Hepatocyte (in vitro differentiated cells): ENCODE measurements around the gene SCFD2. TPM values are rescaled to one million over a fixed set of nuclear protein-coding genes. Genes with fewer than 3 reads are reported as not detected.

Experiments used
- DNase-seq: peaks from one replicate; pipeline ENCODE4 v3.0.0-alpha.2; 2016; ENCODE audit warnings: low spot score
- H2AFZ ChIP-seq: fragments of 200-600 bp; sonication (generic); 2 replicates; pipeline ENCODE4 v1.6.0; 2016; ENCODE audit warnings: antibody characterized with exemption, mild to moderate bottlenecking
- H3K27ac ChIP-seq: fragments of 200-600 bp; sonication (generic); 2 replicates; pipeline ENCODE4 v1.5.1; 2016; ENCODE audit warnings: mild to moderate bottlenecking
- H3K27me3 ChIP-seq: fragments of 200-600 bp; sonication (generic); 2 replicates; pipeline ENCODE4 v1.6.1; 2016
- H3K36me3 ChIP-seq: fragments of 200-600 bp; sonication (generic); replicated peaks from 2 replicates; pipeline ENCODE4 v1.5.1; 2016; ENCODE audit warnings: low read depth; ENCODE audit not compliant: insufficient read depth
- H3K4me1 ChIP-seq: fragments of 200-600 bp; sonication (generic); 2 replicates; pipeline ENCODE4 v1.5.1; 2016; ENCODE audit warnings: mild to moderate bottlenecking, moderate library complexity; ENCODE audit not compliant: insufficient read depth
- H3K4me2 ChIP-seq: fragments of 200-600 bp; sonication (generic); 2 replicates; pipeline ENCODE4 v1.6.0; 2016
- H3K4me3 ChIP-seq: fragments of 200-600 bp; sonication (generic); 2 replicates; pipeline ENCODE4 v1.5.1; 2016; ENCODE audit warnings: mild to moderate bottlenecking
- H3K79me2 ChIP-seq: fragments of 200-600 bp; sonication (generic); 2 replicates; pipeline ENCODE4 v1.6.0; 2017; ENCODE audit warnings: mild to moderate bottlenecking
- H3K9me2 ChIP-seq: fragments of 200-600 bp; sonication (generic); replicated peaks from 2 replicates; pipeline ENCODE4 v1.6.0; 2017; ENCODE audit warnings: mild to moderate bottlenecking; ENCODE audit not compliant: insufficient read depth
- H3K9me3 ChIP-seq: fragments of 200-600 bp; sonication (generic); 2 replicates; pipeline ENCODE4 v1.5.1; 2016; ENCODE audit warnings: low read depth, mild to moderate bottlenecking
- H4K20me1 ChIP-seq: fragments of 200-600 bp; sonication (generic); 2 replicates; pipeline ENCODE4 v1.6.0; 2016; ENCODE audit warnings: mild to moderate bottlenecking; ENCODE audit not compliant: insufficient read depth, poor library complexity, severe bottlenecking
- EZH2 ChIP-seq: fragments of 200-600 bp; sonication (generic); IDR thresholded peaks from 2 replicates; pipeline ENCODE4 v1.6.1; 2016; ENCODE audit warnings: antibody characterized with exemption, mild to moderate bottlenecking, borderline replicate concordance
- EZH2phosphoT487 ChIP-seq: fragments of 200-600 bp; sonication (generic); IDR thresholded peaks from one replicate; pipeline ENCODE4 v1.6.1; 2018; ENCODE audit warnings: antibody characterized with exemption, mild to moderate bottlenecking, low read depth, moderate library complexity; ENCODE audit not compliant: unreplicated experiment, severe bottlenecking
- WGBS: methylation state at CpG from one replicate; pipeline ENCODE4 v1.1.6; 2016; ENCODE audit warnings: low lambda C conversion rate; ENCODE audit errors: missing lambda C conversion rate; 5-methylcytosine and 5-hydroxymethylcytosine counted together
- polyA plus RNA-seq: library from polyadenylated mRNA; unstranded; fragments of >200 nt; fragmentation: Nextera tagmentation; extraction: Ambion mirVana; gene quantifications from 2 replicates; pipeline ENCODE4 v1.2.1, GENCODE V29; 2016
- total RNA-seq: library from RNA; depleted of rRNA; stranded (reverse); fragments of >200 nt; gene quantifications from 2 replicates; pipeline ENCODE4 v1.2.3, GENCODE V29; 2014
- TF ChIP-seq, protein P1 (sequence below): fragments of 200-600 bp; sonication (generic); IDR thresholded peaks from 2 replicates; pipeline ENCODE4 v1.5.1; 2016; ENCODE audit warnings: antibody characterized with exemption, mild to moderate bottlenecking; ENCODE audit not compliant: poor library complexity

SCFD2 gene
- total and polyA plus RNA-seq, 2 experiments from 2014 or later = 8.4 to 15.7 TPM

DNA sequence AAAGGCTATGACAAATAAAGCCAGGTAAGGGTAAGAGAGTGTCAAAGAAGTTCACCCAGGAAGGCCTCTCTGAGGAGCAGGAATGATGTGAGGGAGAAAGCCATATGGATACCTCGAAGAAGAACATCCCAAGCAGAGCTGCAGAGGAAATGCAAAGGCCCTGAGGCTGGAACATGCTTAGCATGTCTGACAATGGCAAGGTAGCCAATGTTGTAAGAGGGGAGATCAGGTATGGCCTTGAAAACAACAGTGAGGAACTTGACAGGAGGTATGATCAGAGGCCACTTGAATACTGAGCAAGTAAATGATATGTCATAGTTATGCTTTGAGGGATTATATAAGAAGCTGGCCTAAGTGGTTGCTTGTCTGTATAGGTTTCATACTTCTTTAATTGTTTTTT, 3.8 kb downstream of the SCFD2 start:
- Histone ChIP-seq H2AFZ (no peak overlapping the region), H3K4me3 (no peak overlapping the region), H3K9me2 (no peaks in the 10 kb centered on the region), H3K4me1 (peaks cover 3% of the 10 kb centered on the region), H3K27ac (no peak overlapping the region), H3K9me3 (no peaks in the 10 kb centered on the region), H3K27me3 (no peaks in the 10 kb centered on the region), H4K20me1 (no peaks in the 10 kb centered on the region), H3K36me3 (no peaks in the 10 kb centered on the region), H3K4me2 (no peak overlapping the region), H3K79me2 (peaks cover 54% of the 10 kb centered on the region)
- no peak for TF ChIP-seq EZH2
- no peak for TF ChIP-seq EZH2phosphoT487
- TF ChIP-seq, protein P1, sequence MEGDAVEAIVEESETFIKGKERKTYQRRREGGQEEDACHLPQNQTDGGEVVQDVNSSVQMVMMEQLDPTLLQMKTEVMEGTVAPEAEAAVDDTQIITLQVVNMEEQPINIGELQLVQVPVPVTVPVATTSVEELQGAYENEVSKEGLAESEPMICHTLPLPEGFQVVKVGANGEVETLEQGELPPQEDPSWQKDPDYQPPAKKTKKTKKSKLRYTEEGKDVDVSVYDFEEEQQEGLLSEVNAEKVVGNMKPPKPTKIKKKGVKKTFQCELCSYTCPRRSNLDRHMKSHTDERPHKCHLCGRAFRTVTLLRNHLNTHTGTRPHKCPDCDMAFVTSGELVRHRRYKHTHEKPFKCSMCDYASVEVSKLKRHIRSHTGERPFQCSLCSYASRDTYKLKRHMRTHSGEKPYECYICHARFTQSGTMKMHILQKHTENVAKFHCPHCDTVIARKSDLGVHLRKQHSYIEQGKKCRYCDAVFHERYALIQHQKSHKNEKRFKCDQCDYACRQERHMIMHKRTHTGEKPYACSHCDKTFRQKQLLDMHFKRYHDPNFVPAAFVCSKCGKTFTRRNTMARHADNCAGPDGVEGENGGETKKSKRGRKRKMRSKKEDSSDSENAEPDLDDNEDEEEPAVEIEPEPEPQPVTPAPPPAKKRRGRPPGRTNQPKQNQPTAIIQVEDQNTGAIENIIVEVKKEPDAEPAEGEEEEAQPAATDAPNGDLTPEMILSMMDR = no peak
- WGBS = 100% methylated on average over 1 of the region's 1 CpG
- DNase-seq = no peak

DNA sequence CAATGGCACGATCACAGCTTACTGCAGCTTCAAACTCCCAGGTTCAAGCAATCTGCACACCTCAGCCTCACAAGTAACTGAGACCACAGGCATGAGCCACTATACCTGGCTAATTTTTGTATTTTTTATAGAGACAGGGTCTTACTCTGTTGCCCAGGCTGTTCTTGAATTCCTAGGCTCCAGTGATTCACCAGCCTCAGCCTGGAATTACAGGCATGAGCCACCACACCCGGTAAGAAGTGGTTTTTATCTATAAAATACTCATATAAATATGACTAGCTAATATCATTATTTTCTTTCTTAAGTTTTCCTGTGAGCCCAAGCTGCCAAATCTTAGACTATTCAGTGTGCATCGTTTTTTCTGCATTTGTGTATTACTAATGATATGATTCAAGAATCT, 4.4 kb downstream of the SCFD2 start:
- TF ChIP-seq EZH2 (no peak), EZH2phosphoT487 (no peak)
- TF ChIP-seq, protein P1 = no peak
- 88% methylated on average over 3 of the region's 3 CpGs for WGBS
- Histone ChIP-seq H3K27ac (no peak overlapping the region), H3K9me3 (no peaks in the 10 kb centered on the region), H3K27me3 (no peaks in the 10 kb centered on the region), H3K9me2 (no peaks in the 10 kb centered on the region), H3K79me2 (peaks cover 54% of the 10 kb centered on the region), H2AFZ (no peak overlapping the region), H3K36me3 (no peaks in the 10 kb centered on the region), H3K4me2 (no peak overlapping the region), H4K20me1 (no peaks in the 10 kb centered on the region), H3K4me3 (no peak overlapping the region), H3K4me1 (peaks cover 3% of the 10 kb centered on the region)
- DNase-seq = no peak

DNA sequence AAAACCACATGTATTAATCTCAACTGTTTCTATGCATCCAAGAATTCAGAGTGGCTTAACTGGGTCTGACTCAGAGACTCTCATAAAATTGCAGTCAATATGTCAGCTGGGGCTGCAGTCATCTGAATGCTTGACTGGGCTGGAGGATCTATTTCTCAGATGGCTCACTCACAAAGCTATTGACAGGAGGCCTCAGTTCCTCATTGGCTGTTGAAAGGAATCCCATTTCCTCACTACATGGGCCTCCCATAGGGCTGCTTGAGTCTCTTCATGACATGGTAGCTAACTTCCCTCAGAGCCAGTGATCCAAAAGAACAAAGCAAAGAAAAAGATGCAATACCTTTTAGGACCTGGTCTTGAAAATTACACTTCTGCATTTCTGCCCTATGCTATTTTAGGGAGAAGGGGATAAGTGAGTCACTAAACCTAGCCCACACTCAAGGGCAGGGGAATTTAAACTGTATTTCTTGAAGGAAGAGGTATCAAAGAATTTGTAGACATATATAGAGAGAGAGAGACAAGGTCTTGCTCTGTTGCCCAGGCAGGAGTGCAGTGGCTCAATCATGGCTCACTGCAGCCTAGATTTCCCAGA, 9.8 kb downstream of the SCFD2 start:
- Histone ChIP-seq H3K27me3 (no peaks in the 10 kb centered on the region), H3K79me2 (peaks cover 24% of the 10 kb centered on the region), H2AFZ (no peak overlapping the region), H3K9me2 (no peaks in the 10 kb centered on the region), H3K4me1 (no peaks in the 10 kb centered on the region), H3K36me3 (no peaks in the 10 kb centered on the region), H3K4me2 (no peak overlapping the region), H3K9me3 (no peaks in the 10 kb centered on the region), H3K27ac (no peak overlapping the region), H4K20me1 (no peaks in the 10 kb centered on the region), H3K4me3 (no peak overlapping the region)
- no peak for DNase-seq
- TF ChIP-seq EZH2 (no peak), EZH2phosphoT487 (no peak)
- TF ChIP-seq, protein P1 = no peak
